ENCODE results near the gene PDE3B.

The PDE3B gene

GRCh38 chr11:14813516-14813915 is 169.9 kb downstream of the PDE3B start:
- TF ChIP-seq, protein P1, sequence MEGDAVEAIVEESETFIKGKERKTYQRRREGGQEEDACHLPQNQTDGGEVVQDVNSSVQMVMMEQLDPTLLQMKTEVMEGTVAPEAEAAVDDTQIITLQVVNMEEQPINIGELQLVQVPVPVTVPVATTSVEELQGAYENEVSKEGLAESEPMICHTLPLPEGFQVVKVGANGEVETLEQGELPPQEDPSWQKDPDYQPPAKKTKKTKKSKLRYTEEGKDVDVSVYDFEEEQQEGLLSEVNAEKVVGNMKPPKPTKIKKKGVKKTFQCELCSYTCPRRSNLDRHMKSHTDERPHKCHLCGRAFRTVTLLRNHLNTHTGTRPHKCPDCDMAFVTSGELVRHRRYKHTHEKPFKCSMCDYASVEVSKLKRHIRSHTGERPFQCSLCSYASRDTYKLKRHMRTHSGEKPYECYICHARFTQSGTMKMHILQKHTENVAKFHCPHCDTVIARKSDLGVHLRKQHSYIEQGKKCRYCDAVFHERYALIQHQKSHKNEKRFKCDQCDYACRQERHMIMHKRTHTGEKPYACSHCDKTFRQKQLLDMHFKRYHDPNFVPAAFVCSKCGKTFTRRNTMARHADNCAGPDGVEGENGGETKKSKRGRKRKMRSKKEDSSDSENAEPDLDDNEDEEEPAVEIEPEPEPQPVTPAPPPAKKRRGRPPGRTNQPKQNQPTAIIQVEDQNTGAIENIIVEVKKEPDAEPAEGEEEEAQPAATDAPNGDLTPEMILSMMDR (conservative IDR thresholded peaks at IDR 0.05): no peak
- TF ChIP-seq ZFX (IDR thresholded peaks at IDR 0.05): no peak
- no peak overlapping the region for H3K27ac ChIP-seq

GRCh38 chr11:14818779-14819178 is 175.2 kb downstream of the PDE3B start:
- TF ChIP-seq, protein P1 (conservative IDR thresholded peaks at IDR 0.05): no peak
- TF ChIP-seq ZFX (IDR thresholded peaks at IDR 0.05): no peak
- H3K27ac ChIP-seq: no peak overlapping the region

DNA sequence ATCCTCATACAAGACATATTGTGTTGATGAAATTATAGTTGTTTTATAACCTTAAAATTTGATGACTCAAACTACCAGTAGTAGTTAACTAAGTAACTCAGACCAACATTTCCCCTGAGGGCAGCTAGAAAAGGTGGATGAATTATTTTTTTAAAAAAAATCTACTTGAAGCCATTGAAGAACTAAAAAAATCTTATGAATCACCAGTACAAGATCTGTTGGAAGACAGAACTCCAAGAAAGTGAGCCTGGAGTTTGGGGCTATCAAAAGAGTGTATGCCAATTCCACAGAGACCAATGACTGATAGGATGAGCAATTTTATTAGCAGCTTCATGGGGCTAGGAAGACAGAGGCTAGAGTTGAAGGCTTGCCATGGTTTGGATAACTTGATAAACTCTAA is 176.0 kb downstream of the PDE3B start:
- TF ChIP-seq, protein P1 (conservative IDR thresholded peaks at IDR 0.05): no peak
- no peak for TF ChIP-seq ZFX (IDR thresholded peaks at IDR 0.05)
- no peak overlapping the region for H3K27ac ChIP-seq

GRCh38 chr11:14821031-14821430 is 177.4 kb downstream of the PDE3B start:
- TF ChIP-seq, protein P1 (conservative IDR thresholded peaks at IDR 0.05): no peak
- H3K27ac ChIP-seq: no peak overlapping the region

- H3K27ac ChIP-seq: no peak overlapping the region
- no peak for TF ChIP-seq ZFX (IDR thresholded peaks at IDR 0.05)
- TF ChIP-seq, protein P1 (conservative IDR thresholded peaks at IDR 0.05): no peak
These were observed 183.0 kb downstream of the PDE3B start for GRCh38 chr11:14826600-14826999.

- no peak for TF ChIP-seq ZFX (IDR thresholded peaks at IDR 0.05)
- TF ChIP-seq, protein P1 (conservative IDR thresholded peaks at IDR 0.05): no peak
- H3K27ac ChIP-seq: no peak overlapping the region
These were observed 192.2 kb downstream of the PDE3B start for GRCh38 chr11:14835496-14836492.

DNA sequence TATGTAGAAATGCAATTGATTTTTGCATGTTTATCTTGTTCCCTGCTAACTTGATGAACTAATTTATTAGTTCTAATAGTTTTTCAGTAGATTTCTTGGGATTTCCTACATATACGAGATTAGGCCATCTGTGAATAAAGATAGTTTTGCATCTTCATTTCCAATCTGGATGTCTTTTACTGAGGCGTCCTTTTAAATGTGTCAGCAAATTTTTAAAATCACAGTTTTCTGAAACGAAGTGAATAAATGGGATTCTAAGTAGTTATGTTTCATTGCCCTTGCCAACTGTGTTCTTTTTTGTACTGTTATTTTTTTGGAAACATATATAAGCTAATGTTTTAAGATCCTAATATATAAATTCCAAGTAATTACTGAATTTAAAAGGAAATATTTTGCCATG is 198.4 kb downstream of the PDE3B start:
- no peak for TF ChIP-seq ZFX (IDR thresholded peaks at IDR 0.05)
- TF ChIP-seq, protein P1 (conservative IDR thresholded peaks at IDR 0.05): no peak
- H3K27ac ChIP-seq: no peak overlapping the region
